RWPE1 (cell line): ENCODE results near the gene ACACB.

Source experiments
- CTCF ChIA-PET: fragments of 350-600 bp; sonication (Branson Sonifier 250); formaldehyde crosslinking; extraction: SDS; loops from one replicate; lab custom pipeline; 2021; lab: Yijun Ruan, JAX
- POLR2A ChIA-PET: fragments of 400-600 bp; formaldehyde crosslinking; extraction: SDS; loops from one replicate; lab custom pipeline; 2020; ENCODE audit warnings: antibody characterized with exemption; ENCODE audit not compliant: low non-redundant PET; lab: Yijun Ruan, JAX
- DNase-seq: peaks from one replicate; pipeline ENCODE4 v3.0.0; 2012; ENCODE audit warnings: low spot score
- H3K27ac ChIP-seq: fragments of 450-650 bp; 2 replicates; pipeline ENCODE4 v1.5.1; 2017
- TF ChIP-seq, protein P1 (sequence below): fragments of 450-650 bp; conservative IDR thresholded peaks from 2 replicates; pipeline ENCODE4 v1.5.1; 2017; ENCODE audit warnings: low read depth, mild to moderate bottlenecking

The ACACB gene

DNA sequence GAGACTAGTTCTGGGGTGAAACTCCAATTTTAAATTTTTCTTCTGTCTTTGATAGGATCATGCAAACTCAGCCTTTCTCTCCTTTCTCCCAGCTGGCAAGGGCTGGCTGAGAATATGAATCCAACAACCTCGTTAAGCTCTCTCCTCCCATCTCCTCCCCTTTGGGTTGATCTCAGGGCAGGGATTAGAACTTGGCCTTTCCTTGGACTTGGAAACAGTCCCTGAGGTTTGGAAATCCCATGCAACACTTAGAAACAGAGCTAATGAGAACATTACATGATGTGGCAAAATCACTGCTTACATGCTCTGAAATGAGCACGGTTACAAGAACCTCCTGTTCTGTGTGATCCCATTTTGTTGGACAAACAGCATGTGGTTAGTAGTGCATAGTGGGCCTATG, 31.6 kb downstream of the ACACB start:
- ChIA-PET CTCF (interaction anchor here (0.6 kb wide), 1 partner anchor 99 kb away, joined by 3 read pairs; no protein-coding TSS in a partner anchor), POLR2A (no interaction called here)
- TF ChIP-seq, protein P1, sequence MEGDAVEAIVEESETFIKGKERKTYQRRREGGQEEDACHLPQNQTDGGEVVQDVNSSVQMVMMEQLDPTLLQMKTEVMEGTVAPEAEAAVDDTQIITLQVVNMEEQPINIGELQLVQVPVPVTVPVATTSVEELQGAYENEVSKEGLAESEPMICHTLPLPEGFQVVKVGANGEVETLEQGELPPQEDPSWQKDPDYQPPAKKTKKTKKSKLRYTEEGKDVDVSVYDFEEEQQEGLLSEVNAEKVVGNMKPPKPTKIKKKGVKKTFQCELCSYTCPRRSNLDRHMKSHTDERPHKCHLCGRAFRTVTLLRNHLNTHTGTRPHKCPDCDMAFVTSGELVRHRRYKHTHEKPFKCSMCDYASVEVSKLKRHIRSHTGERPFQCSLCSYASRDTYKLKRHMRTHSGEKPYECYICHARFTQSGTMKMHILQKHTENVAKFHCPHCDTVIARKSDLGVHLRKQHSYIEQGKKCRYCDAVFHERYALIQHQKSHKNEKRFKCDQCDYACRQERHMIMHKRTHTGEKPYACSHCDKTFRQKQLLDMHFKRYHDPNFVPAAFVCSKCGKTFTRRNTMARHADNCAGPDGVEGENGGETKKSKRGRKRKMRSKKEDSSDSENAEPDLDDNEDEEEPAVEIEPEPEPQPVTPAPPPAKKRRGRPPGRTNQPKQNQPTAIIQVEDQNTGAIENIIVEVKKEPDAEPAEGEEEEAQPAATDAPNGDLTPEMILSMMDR = no peak
- no peak overlapping the region for H3K27ac ChIP-seq
- DNase-seq = no peak

DNA sequence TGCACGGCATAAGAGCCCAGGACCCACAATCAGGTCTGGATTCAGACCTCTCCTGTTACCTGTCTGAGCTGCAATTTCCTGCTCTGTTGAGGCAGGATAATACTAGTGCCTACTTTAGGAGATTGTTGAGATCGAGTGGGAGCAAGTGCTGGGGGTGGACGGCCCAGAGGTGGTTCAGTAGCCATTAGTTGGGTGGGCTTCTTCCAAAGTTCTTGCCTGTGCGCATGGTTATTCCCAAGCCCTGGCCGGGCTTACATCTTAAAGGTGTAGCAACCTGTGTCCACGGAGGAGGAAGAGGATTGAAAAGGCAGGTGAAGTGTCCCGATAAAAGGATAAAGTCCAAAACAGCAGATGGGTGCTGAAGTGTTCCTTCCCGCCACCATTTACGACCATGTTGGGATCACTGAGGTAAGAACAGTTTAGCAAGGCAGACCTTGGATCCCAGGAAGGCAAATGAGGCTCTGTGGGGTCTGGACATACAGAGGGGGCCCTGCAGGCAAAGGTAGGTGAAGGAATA, 33.8 kb downstream of the ACACB start:
- CTCF ChIA-PET = interaction anchor here (0.7 kb wide), 1 partner anchor 51 kb away, joined by 3 read pairs; no protein-coding TSS in a partner anchor
- no peak overlapping the region for H3K27ac ChIP-seq
- POLR2A ChIA-PET = no interaction called here
- TF ChIP-seq, protein P1 = no peak
- no peak for DNase-seq

DNA sequence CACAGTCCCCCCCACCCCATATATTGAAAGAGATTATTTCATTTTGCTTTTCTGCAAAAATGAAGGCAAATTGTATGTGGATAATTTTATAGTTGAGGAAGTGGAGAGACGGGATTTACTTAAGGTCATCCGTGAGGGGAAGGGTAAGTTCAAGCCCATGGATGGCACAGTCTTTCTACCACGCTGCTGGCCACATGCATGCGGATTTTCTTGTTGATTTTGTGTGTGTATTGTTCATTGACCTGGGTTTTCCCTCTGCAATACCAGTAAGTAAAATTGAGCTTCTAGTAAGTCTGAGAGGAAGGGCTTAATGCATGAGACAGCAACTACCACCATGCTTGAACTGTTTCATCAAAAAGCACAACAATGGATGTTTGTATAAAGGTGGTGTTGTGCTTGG, 35.1 kb downstream of the ACACB start:
- DNase-seq = no peak
- CTCF ChIA-PET = no interaction called here
- TF ChIP-seq, protein P1 = no peak
- H3K27ac ChIP-seq = no peak overlapping the region
- POLR2A ChIA-PET = no interaction called here

DNA sequence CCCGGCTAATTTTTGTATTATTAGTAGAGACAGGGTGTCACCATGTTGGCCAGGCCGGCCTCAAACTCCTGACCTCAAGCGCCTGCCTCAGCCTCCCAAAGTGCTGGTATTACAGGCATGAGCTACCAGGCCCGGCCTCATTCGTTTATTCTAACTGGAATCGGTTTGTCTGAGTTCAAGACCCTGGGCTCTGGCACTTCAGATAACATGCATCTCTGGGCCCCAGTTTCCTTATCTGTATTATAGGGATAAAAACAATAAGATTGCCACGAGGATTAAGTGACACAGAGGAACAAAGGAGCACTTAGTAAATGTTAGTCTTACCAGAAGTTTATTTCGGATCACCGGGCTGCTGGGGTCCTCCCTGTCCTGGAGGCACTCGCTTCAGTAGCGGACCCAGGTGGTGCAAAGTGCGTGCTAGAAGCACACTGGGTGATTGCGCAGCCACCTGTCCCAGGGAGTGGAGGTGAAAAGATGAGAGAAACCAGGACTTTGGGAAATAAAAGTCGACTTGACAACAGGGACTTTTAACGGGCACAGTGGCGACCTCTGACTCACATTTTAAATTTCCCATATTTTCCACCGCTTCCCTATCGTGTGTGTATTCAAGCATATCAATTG, 37.5 kb downstream of the ACACB start:
- POLR2A ChIA-PET = no interaction called here
- CTCF ChIA-PET = interaction anchor here (0.6 kb wide), 1 partner anchor 20 kb away, joined by 3 read pairs; no protein-coding TSS in a partner anchor
- TF ChIP-seq, protein P1 = no peak
- DNase-seq = no peak
- H3K27ac ChIP-seq = peak overlapping the region; percentile 91

DNA sequence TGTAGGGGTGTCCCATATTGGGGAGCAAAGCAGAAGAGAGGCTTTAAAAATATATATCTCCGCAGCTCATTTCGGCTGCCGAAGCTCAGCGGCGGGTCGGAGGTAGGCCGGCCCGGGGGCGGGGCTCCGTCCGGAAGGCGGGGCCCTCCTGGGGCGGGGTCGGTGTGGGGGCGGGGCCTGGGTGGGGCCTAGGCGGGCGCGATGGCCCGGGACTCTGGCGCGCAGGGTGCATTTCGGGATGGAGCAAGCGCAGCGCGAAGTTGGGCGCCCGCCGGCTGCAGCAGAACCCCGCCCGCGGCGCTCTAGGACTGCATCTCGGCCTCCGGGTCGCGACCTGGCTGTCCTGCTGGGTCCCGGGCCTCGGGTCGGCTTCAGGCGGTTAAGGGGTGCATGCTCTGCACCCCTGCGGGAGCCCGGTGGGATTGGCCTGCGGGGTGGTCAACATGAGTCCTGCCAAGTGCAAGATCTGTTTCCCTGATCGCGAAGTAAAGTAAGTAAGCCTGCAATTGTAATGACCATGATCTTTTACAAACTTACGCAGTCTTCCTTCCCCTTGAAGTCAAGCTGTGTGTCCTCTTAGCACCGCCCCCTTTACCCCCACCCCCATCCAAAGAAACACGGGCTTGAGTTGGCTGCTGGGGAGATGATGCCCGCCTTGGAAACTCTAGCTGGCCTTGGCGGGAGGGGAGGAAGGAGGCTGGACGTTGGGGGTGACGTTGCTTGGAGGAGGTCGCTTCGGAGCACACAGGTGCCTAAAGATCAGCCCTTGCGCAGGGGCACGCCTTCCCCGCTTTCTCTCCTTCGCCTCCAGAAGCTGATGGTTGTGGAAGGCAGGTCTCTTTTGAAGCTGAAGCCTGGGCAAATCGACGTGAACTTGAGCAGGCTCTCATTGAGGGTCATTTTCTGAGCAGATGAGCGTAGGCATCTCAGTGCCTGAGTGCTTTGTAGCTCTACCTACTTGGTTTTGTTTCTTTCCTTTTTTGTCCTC, 38.4 kb downstream of the ACACB start:
- H3K27ac ChIP-seq = peak overlapping the region; percentile 91
- peak; percentile 95 for DNase-seq
- CTCF ChIA-PET = interaction anchor here (0.5 to 0.7 kb wide), 4 partner anchors 21 to 109 kb away, joined by 3 read pairs; no protein-coding TSS in a partner anchor

More for the DNA sequence above, 38.4 kb downstream of the ACACB start:
- TF ChIP-seq, protein P1 = no peak
- POLR2A ChIA-PET = no interaction called here
